ENCODE measurements around the gene CEP95.

CEP95 gene

GRCh38 chr17:64535357-64535756 lies 28.6 kb downstream of the CEP95 start:
- no peak for TF ChIP-seq CTCF (IDR thresholded peaks at IDR 0.05; ENCODE audit: low read depth, low read length)

GRCh38 chr17:64536913-64537312 lies 30.1 kb downstream of the CEP95 start:
- TF ChIP-seq CTCF (IDR thresholded peaks at IDR 0.05; ENCODE audit: low read depth, low read length), result no peak
- DNase-seq (ENCODE audit: extremely low read depth, low read depth), result no peak

More at GRCh38 chr17:64535357-64535756, 28.6 kb downstream of the CEP95 start:
- no peak for DNase-seq (ENCODE audit: extremely low read depth, low read depth)

GRCh38 chr17:64537488-64537887 lies 30.7 kb downstream of the CEP95 start:
- no peak for TF ChIP-seq CTCF (IDR thresholded peaks at IDR 0.05; ENCODE audit: low read depth, low read length)
- no peak for DNase-seq (ENCODE audit: extremely low read depth, low read depth)

GRCh38 chr17:64538508-64539130 lies 31.8 kb downstream of the CEP95 start:
- no peak for DNase-seq (ENCODE audit: extremely low read depth, low read depth)
- TF ChIP-seq CTCF (IDR thresholded peaks at IDR 0.05; ENCODE audit: low read depth, low read length), result no peak

GRCh38 chr17:64540118-64540776 lies 33.5 kb downstream of the CEP95 start:
- TF ChIP-seq CTCF (IDR thresholded peaks at IDR 0.05; ENCODE audit: low read depth, low read length), result no peak
- no peak for DNase-seq (ENCODE audit: extremely low read depth, low read depth)

- TF ChIP-seq CTCF (IDR thresholded peaks at IDR 0.05; ENCODE audit: low read depth, low read length), result no peak
- DNase-seq (ENCODE audit: extremely low read depth, low read depth), result no peak
These were observed 38.0 kb downstream of the CEP95 start for GRCh38 chr17:64544742-64545141.

GRCh38 chr17:64546716-64547115 lies 39.9 kb downstream of the CEP95 start:
- DNase-seq (ENCODE audit: extremely low read depth, low read depth), result no peak
- no peak for TF ChIP-seq CTCF (IDR thresholded peaks at IDR 0.05; ENCODE audit: low read depth, low read length)
